H1 (cell line): ENCODE data around the gene KCNQ1. TPM values are rescaled to one million over a fixed set of nuclear protein-coding genes. Genes with fewer than 3 reads are reported as not detected.

Experiments used
- CTCF ChIA-PET: fragments of 300-600 bp; sonication (Branson Sonifier 250); formaldehyde crosslinking; loops from one replicate; lab custom pipeline; 2021; ENCODE audit not compliant: partially characterized antibody; lab: Charles Lee
- POLR2A ChIA-PET: fragments of 300-600 bp; sonication (Branson Sonifier 250); formaldehyde crosslinking; loops from one replicate; lab custom pipeline; 2021; ENCODE audit warnings: inconsistent platforms; ENCODE audit not compliant: partially characterized antibody; lab: Charles Lee
- DNase-seq, 2 experiments: peaks; one replicate each; pipeline versions ENCODE4 v3.0.0 to v3.0.0-alpha.2; 2010 to 2022; ENCODE audit warnings: low spot score in 2 of 2, low read depth in 1 of 2, mixed read lengths in 1 of 2
- FAIRE-seq: peaks from 2 replicates; lab custom pipeline; 2011; peaks lifted over from hg19 to GRCh38; lab: Jason Lieb, UNC
- H2AFZ ChIP-seq: 2 replicates; pipeline ENCODE4 v1.8.1; 2012; ENCODE audit warnings: low read length, inconsistent platforms
- H2AK5ac ChIP-seq: 2 replicates; pipeline ENCODE4 v1.6.1; 2013; ENCODE audit warnings: low read depth, low read length
- H2BK120ac ChIP-seq: replicated peaks from 2 replicates; pipeline ENCODE3; 2013; ENCODE audit warnings: low read depth, low read length, inconsistent platforms
- H2BK12ac ChIP-seq: 2 replicates; pipeline ENCODE4 v1.6.1; 2013; ENCODE audit warnings: low read depth, low read length
- H2BK15ac ChIP-seq: 2 replicates; pipeline ENCODE4 v1.6.1; 2013; ENCODE audit warnings: low read length
- H2BK20ac ChIP-seq: 2 replicates; pipeline ENCODE4 v1.6.1; 2013; ENCODE audit warnings: low read length
- H2BK5ac ChIP-seq: 2 replicates; pipeline ENCODE4 v1.6.1; 2013; ENCODE audit warnings: low read depth, low read length
- H3K14ac ChIP-seq: 2 replicates; pipeline ENCODE4 v1.6.1; 2013; ENCODE audit warnings: inconsistent platforms; ENCODE audit not compliant: insufficient read length
- H3K18ac ChIP-seq: 2 replicates; pipeline ENCODE4 v1.6.1; 2013; ENCODE audit warnings: low read length; ENCODE audit errors: extremely low read depth
- H3K23ac ChIP-seq: 2 replicates; pipeline ENCODE4 v1.6.1; 2013; ENCODE audit warnings: inconsistent platforms; ENCODE audit not compliant: insufficient read length
- H3K23me2 ChIP-seq: 2 replicates; pipeline ENCODE4 v1.6.1; 2013; ENCODE audit warnings: low read depth, low read length
- H3K27ac ChIP-seq: 2 replicates; pipeline ENCODE4 v1.6.1; 2011; ENCODE audit warnings: low read depth, low read length, inconsistent platforms
- H3K27me3 ChIP-seq, 4 experiments: replicated peaks in 1 of 4; 1 replicate in 1 of 4; 2 replicates in 3 of 4; pipeline versions ENCODE4 v1.6.1 to v1.8.1; 2011 to 2013; ENCODE audit warnings: low read length in 3 of 4, mild to moderate bottlenecking in 3 of 4, inconsistent platforms in 2 of 4, mixed read lengths in 2 of 4, moderate library complexity in 1 of 4; ENCODE audit not compliant: control insufficient read depth in 3 of 4, insufficient read depth in 3 of 4; ENCODE audit errors: extremely low read depth in 1 of 4
- H3K36me3 ChIP-seq, 4 experiments: 2 replicates each; pipeline versions ENCODE4 v1.6.1 to v1.8.1; 2011 to 2013; ENCODE audit warnings: mild to moderate bottlenecking in 4 of 4, low read length in 3 of 4, moderate library complexity in 2 of 4, control low read depth in 1 of 4, inconsistent platforms in 1 of 4; ENCODE audit not compliant: insufficient read depth in 4 of 4, control insufficient read depth in 2 of 4
- H3K4ac ChIP-seq: replicated peaks from 2 replicates; pipeline ENCODE3; 2013; ENCODE audit warnings: low read length, low read depth, mixed read lengths, inconsistent platforms; ENCODE audit not compliant: insufficient read length
- H3K4me1 ChIP-seq, 4 experiments: replicated peaks in 1 of 4; 1 replicate in 1 of 4; 2 replicates in 3 of 4; pipeline versions ENCODE4 v1.6.1 to v1.8.1; 2011 to 2013; ENCODE audit warnings: low read length in 3 of 4, inconsistent platforms in 2 of 4, mixed read lengths in 1 of 4; ENCODE audit not compliant: insufficient read depth in 4 of 4, control insufficient read depth in 3 of 4
- H3K4me2 ChIP-seq, 2 experiments: 2 replicates each; pipeline versions ENCODE4 v1.6.1 to v1.8.1; 2011 to 2013; ENCODE audit warnings: low read depth in 2 of 2, low read length in 2 of 2, control low read depth in 1 of 2, inconsistent platforms in 1 of 2, mild to moderate bottlenecking in 1 of 2; ENCODE audit not compliant: insufficient read depth in 1 of 2
- H3K4me3 ChIP-seq, 4 experiments: fragments of 200-600, 300-600 bp in 1 of 4; sonication (generic), shearing (Covaris generic), sonication (Bioruptor Twin) in 1 of 4; 2 replicates each; pipeline versions ENCODE4 v1.5.1 to v1.8.1; 2011 to 2016; ENCODE audit warnings: low read length in 4 of 4, low read depth in 3 of 4, control low read depth in 2 of 4, inconsistent platforms in 2 of 4, mild to moderate bottlenecking in 2 of 4, mixed read lengths in 1 of 4, moderate library complexity in 1 of 4; ENCODE audit not compliant: insufficient read depth in 2 of 4; ENCODE audit errors: extremely low read depth in 1 of 4
- H3K56ac ChIP-seq: replicated peaks from 2 replicates; pipeline ENCODE3; 2013; ENCODE audit warnings: low read depth, mild to moderate bottlenecking, mixed read lengths, low read length, inconsistent platforms; ENCODE audit not compliant: insufficient read length
- H3K79me1 ChIP-seq: 2 replicates; pipeline ENCODE4 v1.6.1; 2013; ENCODE audit warnings: low read depth, low read length, control low read depth
- H3K79me2 ChIP-seq, 2 experiments: 2 replicates each; pipeline versions ENCODE4 v1.6.1 to v1.8.1; 2012 to 2013; ENCODE audit warnings: low read length in 2 of 2, mild to moderate bottlenecking in 2 of 2, inconsistent platforms in 1 of 2; ENCODE audit not compliant: insufficient read depth in 2 of 2, control insufficient read depth in 1 of 2
- H3K9ac ChIP-seq, 4 experiments: replicated peaks in 1 of 4; 1 replicate in 1 of 4; 2 replicates in 3 of 4; pipeline versions ENCODE4 v1.6.1 to v1.8.1; 2011 to 2013; ENCODE audit warnings: low read depth in 3 of 4, low read length in 3 of 4, control low read depth in 2 of 4, mild to moderate bottlenecking in 2 of 4, moderate library complexity in 2 of 4, inconsistent platforms in 1 of 4; ENCODE audit errors: extremely low read depth in 1 of 4
- H3K9me3 ChIP-seq, 2 experiments: 2 replicates each; pipeline versions ENCODE4 v1.6.1 to v1.8.1; 2012 to 2013; ENCODE audit warnings: mild to moderate bottlenecking in 2 of 2, moderate library complexity in 2 of 2, control low read depth in 1 of 2, inconsistent platforms in 1 of 2, low read depth in 1 of 2, low read length in 1 of 2, mixed read lengths in 1 of 2; ENCODE audit not compliant: insufficient read depth in 2 of 2
- H4K20me1 ChIP-seq, 2 experiments: replicated peaks in 1 of 2; 2 replicates each; pipeline versions ENCODE3 to v1.8.1; 2011 to 2013; ENCODE audit warnings: inconsistent platforms in 2 of 2, low read length in 2 of 2, mild to moderate bottlenecking in 1 of 2; ENCODE audit not compliant: insufficient read depth in 2 of 2, control insufficient read depth in 1 of 2
- H4K5ac ChIP-seq: 2 replicates; pipeline ENCODE4 v1.6.1; 2013; ENCODE audit warnings: low read length, low read depth, mixed read lengths, inconsistent platforms; ENCODE audit not compliant: insufficient read length
- H4K8ac ChIP-seq: 2 replicates; pipeline ENCODE4 v1.8.0; 2013; ENCODE audit warnings: mild to moderate bottlenecking, moderate library complexity, low read length, inconsistent platforms; ENCODE audit not compliant: insufficient read depth; ENCODE audit errors: extremely low read depth
- H4K91ac ChIP-seq: replicated peaks from 2 replicates; pipeline ENCODE3; 2013; ENCODE audit warnings: low read length, mixed read lengths, inconsistent platforms; ENCODE audit not compliant: insufficient read length
- KDM5A ChIP-seq: fragments of 200-600 bp; IDR thresholded peaks from 2 replicates; pipeline ENCODE4 v1.7.1; 2012; ENCODE audit warnings: mild to moderate bottlenecking, low read length, inconsistent platforms, mixed read lengths
- PHF8 ChIP-seq: fragments of 200-600 bp; sonication (generic); conservative IDR thresholded peaks from 2 replicates; pipeline ENCODE4 v1.7.1; 2012; ENCODE audit warnings: low read depth, mild to moderate bottlenecking, inconsistent platforms, low read length, moderate library complexity
- WGBS, 2 experiments: shearing (Covaris generic) in 1 of 2; methylation state at CpG; one replicate each; pipeline versions ENCODE4 v1.1.6 to v1.1.7; 2013 to 2015; ENCODE audit warnings: low lambda C conversion rate in 2 of 2, mixed read lengths in 2 of 2, inconsistent platforms in 1 of 2, low coverage in 1 of 2, missing lambda C conversion rate in 1 of 2; ENCODE audit not compliant: insufficient replicate concordance in 2 of 2, insufficient coverage in 1 of 2, insufficient read length in 1 of 2; ENCODE audit errors: extremely low coverage in 1 of 2, missing lambda C conversion rate in 1 of 2; 5-methylcytosine and 5-hydroxymethylcytosine counted together
- polyA plus RNA-seq, 7 experiments: library from polyadenylated mRNA; depleted of rRNA in 3 of 7; stranded (reverse) in 5 of 7; unstranded in 2 of 7; fragments of >200 nt in 5 of 7; fragments of 200-250 nt in 2 of 7; gene quantifications; 1 replicate in 5 of 7; 2 replicates in 1 of 7; 4 replicates in 1 of 7; pipeline versions ENCODE4 v1.2.1 to v1.2.3, GENCODE V29; 2011 to 2013; ENCODE audit warnings: missing spikeins in 2 of 7, mixed read lengths in 2 of 7
- total RNA-seq: library from RNA; stranded (reverse); fragmentation: NEBNext Ultra II Directional; extraction: Animal tissue kit (Norgen Biotek cat#: 25700); gene quantifications from 2 replicates; pipeline ENCODE4 v1.2.1, GENCODE V29; 2021

The KCNQ1 gene
- total and polyA plus RNA-seq, 2 of the 8 experiments (the other 6 are each of a cell fraction or from before 2014, with no cell fraction given): 1.9 to 2.0 TPM

GRCh38 chr11:2737866-2738265 lies 293.1 kb downstream of the KCNQ1 start:
- Histone ChIP-seq H3K79me2 (no peaks in the 10 kb centered on the region), H4K91ac (no peak overlapping the region), H2BK12ac (no peak overlapping the region; the same call in 1 of the 2 replicates), H2BK5ac (no peak overlapping the region), H3K18ac (no peak overlapping the region; the same call in 1 of the 2 replicates), H2AK5ac (no peak overlapping the region), H3K4ac (no peak overlapping the region), H4K8ac (no peak overlapping the region), H3K56ac (no peak overlapping the region), H2BK15ac (no peak overlapping the region; the same call in 1 of the 2 replicates), H3K9me3 (no peaks in the 10 kb centered on the region; a peak in 1 of 4 replicates), H3K79me1 (no peaks in the 10 kb centered on the region), H2BK20ac (no peak overlapping the region), H2AFZ (no peak overlapping the region), H3K23ac (no peak overlapping the region), H3K4me2 (no peak overlapping the region), H2BK120ac (no peak overlapping the region), H3K27ac (no peak overlapping the region), H3K23me2 (no peaks in the 10 kb centered on the region), H4K20me1 (peaks cover 0 to 4% of the 10 kb centered on the region in 2 experiments), H3K4me3 (no peak overlapping the region), H3K27me3 (peaks cover 0 to 19% (median 13%) of the 10 kb centered on the region in 4 experiments; a peak in 5 of 7 replicates), H3K14ac (no peak overlapping the region), H3K9ac (no peak overlapping the region), H3K36me3 (no peaks in the 10 kb centered on the region), H3K4me1 (peaks cover 0 to 4% (median 0%) of the 10 kb centered on the region in 4 experiments; a peak in 1 of 7 replicates), H4K5ac (no peak overlapping the region)
- no peak for TF ChIP-seq KDM5A
- no peak for TF ChIP-seq PHF8
- CTCF ChIA-PET: interaction anchor here (0.8 to 1.5 kb wide), 3 partner anchors 45 to 150 kb away, joined by 3 to 4 read pairs (median 3); no protein-coding TSS in a partner anchor
- DNase-seq: no peak
- WGBS, 2 experiments: 89% methylated on average over 3 of the region's 5 CpGs; no CpG with 5 or more reads in 1 of the 2 experiments
- no peak for FAIRE-seq
- POLR2A ChIA-PET: no interaction called here
